ENCODE results near the gene CD19.

GRCh38 chr16:28984091-28984490, 52.3 kb downstream of the CD19 start:
- TF ChIP-seq CTCF (conservative IDR thresholded peaks at IDR 0.05; ENCODE audit: low read length) (no peak), EZH2phosphoT487 (IDR thresholded peaks at IDR 0.05; ENCODE audit: borderline replicate concordance, low read depth, low read length) (no peak)
